Forelimb muscle (tissue), 1 donor: ENCODE results near the gene SCAP. TPM values are rescaled to one million over a fixed set of nuclear protein-coding genes. Genes with fewer than 3 reads are reported as not detected.
"Not testable (repeated sequence)": the region's sequence is repeated elsewhere in the genome, so short reads cannot be mapped to it uniquely, and the experiment has no call there.

Source experiments
- DNase-seq: peaks from one replicate; pipeline ENCODE4 v3.0.0-alpha.2; 2013; ENCODE audit warnings: low read depth
- polyA plus RNA-seq: library from polyadenylated mRNA; unstranded; fragments of 120-200 nt; gene quantifications from one replicate; pipeline ENCODE4 v1.2.1, GENCODE V29; 2013; ENCODE audit not compliant: insufficient read length

SCAP gene
- polyA plus RNA-seq, 1 donor = 40.9 TPM

DNA sequence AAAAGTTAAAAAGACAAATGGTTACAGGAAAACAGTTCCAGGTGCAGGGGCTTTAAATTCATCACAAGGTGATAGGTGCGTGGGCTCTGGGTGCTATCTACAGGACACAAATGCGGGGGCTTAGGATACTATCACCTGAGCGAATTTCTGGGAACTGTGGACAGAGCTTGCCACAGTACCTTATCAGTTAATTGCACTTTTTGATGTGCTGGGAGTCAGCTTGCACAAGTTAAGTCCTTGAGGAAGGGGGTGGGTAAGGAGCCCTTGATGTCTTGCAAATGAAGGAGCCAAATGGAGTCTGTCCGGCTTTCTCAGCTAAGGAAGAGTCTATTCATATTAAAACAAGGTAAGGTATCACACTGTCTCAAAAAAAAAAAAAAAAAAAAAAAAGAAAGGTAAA, 6.0 kb upstream of the SCAP start:
- DNase-seq = not testable (repeated sequence)

DNA sequence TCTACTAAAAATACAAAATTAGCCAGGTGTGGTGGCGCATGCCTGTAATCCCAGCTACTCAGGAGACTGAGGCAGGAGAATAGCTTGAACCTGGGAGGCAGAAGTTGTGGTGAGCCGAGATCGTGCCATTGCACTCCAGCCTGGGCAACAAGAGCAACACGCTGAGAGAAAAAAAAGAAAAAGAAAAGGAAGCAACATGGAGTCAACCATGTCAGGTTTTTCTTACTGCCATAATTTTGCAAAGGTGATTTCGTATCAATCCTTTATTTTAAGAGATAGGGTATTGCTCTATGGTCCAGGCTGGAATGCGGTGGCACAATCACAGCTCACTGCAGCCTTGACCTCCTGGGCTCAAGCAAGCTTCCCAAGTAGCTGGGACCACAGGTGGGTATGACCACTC, 4.5 kb upstream of the SCAP start:
- DNase-seq = not testable (repeated sequence)

DNA sequence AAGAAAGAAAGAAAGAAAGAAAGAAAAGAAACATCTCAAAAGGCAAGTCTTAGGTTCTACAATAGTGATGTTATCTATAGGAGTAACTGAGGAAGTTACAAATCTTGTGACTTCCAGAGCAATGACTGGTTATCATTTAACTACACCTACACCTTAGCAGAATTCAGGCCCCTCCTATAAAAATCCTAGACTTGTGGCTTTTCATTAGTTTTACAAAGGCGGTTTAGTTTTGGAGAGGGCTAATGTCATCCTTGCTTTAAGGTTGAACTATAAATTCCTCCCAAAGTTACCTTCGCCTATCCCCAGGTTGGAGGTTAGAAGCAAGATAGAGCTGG, 4.1 kb upstream of the SCAP start:
- DNase-seq = no peak

DNA sequence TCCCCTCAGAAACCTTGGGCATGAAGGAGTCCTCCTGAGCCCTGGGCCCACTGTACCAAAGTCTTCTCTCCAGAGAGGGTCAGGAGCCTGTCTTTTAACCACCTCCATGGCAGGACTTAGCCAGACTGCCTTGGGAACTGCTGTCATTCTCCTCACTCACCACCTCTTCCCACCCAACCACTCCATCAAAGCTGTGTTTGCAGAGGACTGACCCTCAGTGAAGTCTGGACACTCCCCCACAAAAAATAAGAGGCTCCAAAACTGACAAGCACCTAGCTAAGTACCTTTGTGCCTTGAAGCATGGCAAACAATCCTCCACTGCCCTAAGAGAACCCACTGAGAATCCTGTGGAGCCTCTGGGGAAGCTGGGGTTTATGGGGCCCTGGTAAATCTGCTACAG, 2.3 kb upstream of the SCAP start:
- no peak for DNase-seq

DNA sequence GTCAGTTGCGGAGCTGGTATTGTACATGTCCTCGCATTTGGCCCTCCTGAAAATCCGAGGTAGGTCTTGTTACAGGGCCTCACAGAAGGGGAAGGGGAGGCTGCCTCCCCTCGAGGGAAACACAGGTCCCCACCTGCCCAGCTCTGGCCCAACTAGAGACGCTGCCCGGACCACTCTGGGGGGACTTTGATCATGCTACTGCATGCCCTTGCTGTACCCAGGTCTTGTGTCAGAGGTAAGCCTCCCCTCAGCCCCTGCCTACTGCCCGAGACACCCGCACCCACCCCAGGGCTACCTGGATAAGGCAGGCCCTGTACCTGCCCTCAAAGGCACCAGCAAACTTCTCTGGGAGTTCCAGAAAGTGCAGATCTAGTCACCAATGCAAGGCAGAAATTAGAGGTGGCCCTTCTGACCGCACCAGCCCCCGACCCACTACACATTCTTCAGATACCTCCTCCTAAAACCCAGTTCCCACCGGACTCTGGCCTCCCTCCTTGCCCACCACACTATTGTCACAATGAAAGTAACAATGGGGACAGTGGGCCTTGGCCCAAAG, 981 bp upstream of the SCAP start:
- DNase-seq = no peak

DNA sequence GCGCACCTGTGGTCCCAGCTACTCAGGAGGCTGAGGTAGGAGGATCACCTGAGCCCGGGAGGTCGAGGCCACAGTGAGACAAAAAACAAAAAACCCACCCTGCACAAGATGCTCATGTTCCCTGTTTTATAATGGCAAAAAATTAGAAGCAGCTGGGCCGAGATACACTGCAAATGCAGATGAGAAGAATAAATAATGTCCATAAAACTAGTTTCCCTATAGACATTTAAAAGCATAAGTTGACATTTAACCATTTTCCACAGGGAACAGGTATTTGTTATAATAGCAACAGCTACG, 537 bp upstream of the SCAP start:
- no peak for DNase-seq

DNA sequence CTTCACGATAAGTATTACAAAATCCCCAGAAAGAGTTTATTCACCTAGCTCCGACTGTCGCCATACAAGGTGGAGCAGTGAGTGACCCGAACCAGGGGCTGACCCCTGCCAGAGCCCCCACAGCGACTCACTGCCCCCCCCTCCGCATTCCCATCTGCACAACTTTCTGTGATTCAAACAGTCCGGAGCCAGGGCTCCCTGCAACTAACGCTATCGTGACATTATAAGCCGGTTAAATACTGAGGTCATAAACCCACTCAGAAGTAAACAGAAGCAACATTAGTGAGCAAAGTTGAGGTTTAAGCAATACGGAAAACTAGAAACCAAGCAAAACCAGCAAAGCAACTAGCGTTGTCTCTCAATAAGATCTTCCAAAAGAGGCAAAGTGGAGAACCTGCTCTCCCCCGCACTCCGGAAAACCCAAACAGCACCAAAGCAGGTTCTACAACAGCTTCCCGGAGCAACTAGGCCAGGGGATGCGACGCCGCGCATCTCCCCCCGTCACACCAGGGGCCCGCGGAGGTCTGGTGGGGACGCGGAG, 642 bp downstream of the SCAP start:
- DNase-seq = no peak

DNA sequence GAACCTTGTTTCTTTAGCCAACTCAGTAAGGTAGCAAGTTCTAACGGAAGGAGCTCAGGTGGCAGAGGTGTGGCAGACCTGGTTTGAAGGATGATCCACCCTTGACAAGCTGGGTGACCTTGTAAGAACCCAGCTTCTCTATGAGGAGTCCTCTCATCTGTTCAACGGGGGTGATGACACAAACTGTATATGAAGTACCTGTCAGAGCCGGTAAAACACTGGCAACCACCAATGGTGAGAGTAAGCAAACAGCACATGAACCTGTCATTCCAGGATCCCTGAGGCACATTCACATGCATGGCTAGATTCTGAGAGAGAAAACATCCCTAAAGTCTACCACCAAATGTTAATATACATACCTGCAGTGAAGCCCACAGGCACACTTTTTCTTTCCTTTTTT, 2.4 kb downstream of the SCAP start:
- DNase-seq = no peak

DNA sequence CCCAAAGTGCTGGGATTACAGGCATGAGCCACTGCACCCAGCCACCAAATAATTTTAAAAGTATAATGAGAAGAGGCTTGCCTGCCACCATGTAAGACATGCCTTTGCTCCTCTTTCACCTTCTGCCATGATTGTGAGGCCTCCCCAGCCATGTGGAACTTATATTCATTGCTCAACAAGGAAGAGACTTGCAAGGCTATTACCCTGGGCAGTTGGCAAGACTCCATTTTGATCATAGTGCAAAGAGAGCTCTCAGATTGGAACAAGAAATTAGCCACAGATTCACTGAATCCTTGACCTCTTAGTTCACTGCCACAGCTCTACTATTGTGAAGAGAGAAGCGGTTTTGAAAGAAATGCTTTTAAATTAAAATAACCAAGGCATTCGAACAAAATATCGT, 6.1 kb downstream of the SCAP start:
- DNase-seq = no peak

DNA sequence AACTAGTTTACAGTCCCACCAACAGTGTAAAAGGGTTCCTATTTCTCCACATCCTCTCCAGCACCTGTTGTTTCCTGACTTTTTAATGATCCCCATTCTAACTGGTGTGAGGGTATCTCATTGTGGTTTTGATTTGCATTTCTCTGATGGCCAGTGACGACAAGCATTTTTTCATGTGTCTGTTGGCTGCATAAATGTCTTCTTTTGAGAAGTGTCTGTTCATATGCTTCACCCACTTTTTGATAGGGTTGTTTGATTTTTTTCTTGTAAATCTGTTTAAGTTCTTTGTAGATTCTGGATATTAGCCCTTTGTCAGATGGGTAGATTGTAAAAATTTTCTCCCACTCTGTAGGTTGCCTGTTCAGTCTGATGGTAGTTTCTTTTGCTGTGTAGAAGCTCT, 7.4 kb downstream of the SCAP start:
- not testable (repeated sequence) for DNase-seq

DNA sequence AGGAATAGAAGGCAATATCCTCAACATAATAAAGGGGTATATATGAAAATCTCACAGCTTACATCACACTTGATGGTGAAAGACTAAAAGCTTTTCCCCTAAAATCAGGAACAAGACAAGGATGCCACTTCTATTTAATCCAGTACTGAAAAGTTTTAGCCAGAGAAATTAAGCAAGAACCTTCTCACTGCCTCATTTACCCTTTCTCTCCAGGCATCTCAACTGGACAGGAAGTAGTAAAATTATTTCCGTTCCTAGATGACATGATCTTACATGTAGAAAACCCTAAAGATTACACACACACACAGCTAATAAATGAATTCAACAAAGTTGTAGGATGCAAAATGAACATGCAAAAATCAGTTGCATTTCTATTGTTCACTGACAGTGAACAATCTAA, 11.2 kb downstream of the SCAP start:
- no peak for DNase-seq

DNA sequence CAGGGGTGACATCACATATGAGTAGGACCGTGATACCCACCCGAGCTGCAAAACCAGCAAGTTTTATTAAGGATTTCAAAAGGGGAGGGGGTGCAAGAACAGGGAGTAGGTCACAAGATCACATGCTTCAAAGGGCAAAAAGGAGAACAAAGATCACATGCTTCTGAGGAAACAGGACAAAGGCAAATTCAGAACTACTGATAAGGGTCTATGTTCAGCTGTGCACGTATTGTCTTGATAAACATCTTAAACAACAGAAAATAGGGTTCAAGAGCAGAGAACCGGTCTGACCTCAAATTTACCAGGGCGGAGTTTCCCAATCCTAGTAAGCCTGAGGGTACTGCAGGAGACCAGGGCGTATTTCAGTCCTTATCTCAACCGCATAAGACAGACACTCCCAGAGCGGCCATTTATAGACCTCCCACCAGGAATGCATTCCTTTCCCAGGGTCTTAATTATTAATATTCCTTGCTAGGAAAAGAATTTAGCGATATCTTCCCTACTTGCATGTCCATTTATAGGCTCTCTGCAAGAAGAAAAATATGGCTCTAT, 16.1 kb downstream of the SCAP start:
- DNase-seq = not testable (repeated sequence)

DNA sequence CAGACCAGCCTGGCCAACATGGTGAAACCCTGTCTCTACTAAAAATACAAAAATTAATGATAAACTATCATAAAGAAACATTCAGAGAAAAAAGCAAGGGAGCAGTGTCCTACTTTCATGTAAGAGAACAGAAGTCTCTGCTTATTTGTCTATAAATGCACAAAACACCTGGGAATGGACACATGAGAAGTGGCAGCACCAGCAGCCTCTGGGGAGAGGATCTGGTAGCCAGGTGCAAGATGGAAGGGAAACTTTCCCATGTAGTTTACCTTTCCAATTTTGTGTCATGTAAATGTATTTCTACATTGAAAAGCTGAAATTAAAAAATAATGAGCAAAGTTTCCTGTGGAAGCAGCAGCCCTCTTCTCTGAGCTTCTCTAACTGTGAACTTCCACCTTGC, 18.8 kb downstream of the SCAP start:
- DNase-seq = no peak

DNA sequence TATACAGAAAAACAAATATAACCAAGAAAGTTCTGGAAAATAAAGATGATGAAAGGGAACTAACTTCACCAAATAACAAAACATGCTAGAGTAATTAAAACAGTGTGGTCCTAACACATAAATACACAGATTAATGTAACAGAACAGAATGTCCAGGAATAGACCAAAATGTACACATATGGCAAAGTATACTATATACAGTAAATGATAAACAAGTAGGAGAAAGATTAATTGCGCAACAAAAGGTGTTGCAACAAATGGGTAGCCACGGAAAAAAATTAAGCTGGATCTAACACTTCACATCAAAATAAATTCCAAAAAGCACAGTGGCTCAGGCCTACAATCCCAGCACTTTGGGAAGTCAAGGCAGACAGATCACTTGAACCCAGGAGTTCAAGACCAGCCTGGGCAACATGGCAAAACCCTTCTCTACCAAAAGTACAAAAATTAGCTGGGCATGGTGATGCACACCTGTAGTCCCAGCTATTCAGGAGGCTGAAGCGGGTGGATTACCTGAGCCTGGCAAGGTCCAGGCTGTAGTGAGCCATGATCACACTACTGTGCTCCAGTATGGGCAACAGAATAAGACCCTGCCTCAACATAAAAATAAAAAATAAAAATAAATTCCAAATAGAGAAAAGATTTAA, 19.8 kb downstream of the SCAP start:
- no peak for DNase-seq

DNA sequence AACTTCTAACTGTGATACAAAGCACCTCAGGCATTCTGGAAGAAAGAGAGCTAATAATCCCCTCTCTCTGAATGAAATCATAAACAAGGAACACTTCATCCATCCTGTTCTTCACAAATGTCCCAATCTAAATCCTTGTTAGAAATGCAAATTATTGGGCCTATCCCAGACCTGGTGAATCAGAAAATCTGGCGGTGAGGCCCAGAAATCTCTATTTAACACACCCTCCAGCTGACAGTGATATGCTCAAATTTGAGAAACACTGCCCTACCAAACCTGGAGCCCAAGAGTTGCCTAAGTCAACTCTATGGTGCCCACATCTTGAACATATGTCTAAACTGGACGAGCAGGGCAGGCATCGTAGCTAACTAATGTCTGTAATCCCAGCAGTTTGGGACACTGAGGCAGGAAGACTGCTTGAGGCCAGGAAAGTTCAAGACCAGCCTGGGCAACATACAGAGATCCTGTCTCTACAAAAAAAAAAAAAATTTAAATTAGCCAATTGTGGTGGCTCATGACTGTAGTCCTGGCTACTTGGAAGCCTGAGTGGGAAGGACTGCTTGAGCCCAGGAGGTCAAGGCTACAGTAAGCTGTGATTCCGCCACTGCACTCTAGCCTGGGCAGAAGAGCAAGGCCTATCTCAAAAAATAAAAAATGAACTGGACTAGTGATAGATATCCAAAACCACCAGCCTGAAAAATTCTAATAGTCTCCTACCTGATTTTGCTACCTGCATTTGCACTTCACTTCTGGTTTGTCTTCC, 23.1 kb downstream of the SCAP start:
- no peak for DNase-seq

DNA sequence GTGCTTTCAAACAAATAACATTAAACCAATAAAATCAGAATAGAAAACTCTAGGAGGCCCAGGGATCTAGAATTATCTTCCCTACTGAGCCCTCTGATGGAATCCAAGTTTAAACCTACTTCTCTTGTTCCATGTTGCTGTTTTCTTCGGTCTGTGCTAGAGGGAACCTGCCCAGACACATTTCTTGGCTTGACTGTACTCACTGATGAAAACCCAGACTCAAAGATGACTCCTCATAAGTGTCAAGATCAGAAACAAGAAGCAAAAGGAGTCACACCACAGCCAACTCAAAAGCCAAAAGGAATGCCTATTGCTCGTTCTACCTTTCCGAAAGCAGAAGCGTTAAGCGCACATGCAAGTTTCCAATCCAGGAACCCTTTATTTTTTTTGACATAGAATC, 31.6 kb downstream of the SCAP start:
- DNase-seq = no peak

DNA sequence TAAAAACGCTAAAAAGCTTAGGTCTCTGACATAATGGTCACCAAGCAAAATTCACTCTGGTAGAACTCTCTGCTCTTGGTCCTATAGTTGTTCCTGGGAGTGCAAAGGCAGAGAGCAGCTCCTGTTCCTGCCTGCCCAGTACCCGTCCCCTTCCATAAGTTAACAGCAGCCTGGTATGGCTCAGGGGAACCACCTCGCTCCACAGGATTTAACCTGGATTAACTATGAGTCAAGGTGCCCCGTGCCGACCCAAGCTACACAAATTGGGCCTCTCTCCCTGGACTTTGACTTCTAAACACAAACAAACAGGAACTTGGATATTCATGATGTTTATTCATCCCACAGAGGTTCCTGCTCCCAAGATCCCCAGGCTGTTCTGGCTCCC, 32.1 kb downstream of the SCAP start:
- no peak for DNase-seq

DNA sequence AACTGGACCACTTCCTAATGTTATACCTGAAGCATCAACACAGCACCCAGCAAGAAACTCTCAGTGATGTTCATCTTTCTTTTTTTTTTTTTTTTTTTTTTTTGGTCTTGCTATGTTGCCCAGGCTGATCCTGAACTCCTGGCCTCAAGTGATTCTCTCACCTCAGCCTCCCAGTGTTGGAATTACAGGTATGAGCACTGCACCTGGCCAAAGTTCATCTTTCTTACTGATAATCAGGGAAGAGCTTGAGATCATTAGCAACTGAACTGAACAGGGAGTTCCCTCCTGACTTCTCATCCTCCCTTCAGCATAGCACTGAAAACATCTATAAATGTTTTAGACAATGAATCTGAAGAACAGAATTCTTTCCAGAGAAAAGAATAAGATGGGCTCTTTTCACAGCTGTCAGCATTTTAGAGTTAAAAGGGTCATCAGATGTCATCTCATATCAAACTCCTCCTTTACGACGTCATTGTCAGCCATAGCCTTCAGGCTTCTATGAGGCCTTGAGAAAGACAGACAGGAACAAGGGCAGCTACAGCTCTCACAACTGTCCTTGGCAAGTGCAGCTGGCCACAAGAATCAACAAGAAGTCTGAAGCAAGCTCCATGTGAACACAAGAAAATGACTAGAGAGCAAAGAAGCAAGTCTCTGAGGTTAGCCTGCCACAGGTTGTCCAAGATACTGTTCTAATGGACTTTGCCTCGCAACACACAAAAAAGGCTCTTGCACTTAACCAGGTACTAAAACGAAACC, 33.8 kb downstream of the SCAP start:
- DNase-seq = no peak

DNA sequence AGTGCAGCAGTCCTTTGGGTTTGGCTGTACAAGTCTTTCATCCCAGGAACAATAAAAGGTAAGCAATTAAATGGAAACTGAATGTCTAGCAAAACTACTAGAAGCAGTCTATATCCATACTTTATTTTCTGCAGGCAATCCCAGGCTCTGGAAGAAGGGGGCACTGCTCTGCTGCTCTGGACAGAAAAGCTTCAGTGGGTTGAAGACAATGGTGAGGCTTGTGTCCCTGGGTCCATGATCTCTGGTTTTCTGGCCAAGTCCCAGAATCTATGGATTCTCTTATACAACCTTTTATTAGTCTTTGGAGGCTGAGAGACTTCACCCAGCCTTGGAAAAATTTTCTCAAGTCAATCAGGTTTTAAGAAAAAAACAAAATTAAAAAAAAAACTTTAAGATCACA, 35.6 kb downstream of the SCAP start:
- DNase-seq = no peak

DNA sequence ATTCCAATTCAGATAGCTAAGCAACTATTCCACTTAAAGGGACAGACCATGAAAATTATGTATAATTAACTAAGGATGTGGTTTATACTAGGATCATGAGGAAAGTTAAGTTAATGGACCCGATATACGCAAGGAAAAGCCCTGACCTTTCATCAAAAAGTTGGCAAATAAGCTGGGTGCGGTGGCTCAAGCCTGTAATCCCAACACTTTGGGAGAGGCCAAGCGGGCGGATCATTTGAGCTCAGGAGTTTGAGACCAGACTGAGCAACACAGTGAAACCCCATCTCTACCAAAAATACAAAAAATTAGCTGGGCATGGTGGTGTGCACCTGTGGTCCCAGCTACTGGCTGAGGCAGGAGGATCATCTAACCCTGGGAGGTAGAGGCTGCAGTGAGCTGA, 39.6 kb downstream of the SCAP start:
- no peak for DNase-seq

DNA sequence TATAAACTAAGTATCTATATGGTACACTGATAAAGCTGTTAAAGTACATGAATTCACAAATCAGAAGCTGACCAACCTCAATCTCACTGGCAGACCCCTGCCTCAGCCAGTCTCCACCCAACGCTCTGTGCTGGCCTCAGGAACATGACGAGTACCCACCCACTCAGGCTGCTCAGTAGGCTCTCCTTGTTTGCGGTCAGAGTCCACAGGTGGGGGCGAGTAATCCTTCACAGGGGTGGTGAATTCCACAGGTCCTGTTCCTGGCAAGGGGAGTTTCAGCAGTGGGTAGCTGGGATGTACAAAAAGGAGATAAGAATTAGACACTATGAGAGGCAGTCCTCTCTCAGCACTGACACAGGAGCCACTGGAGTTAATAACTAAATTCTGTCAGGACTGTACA, 40.9 kb downstream of the SCAP start:
- no peak for DNase-seq

DNA sequence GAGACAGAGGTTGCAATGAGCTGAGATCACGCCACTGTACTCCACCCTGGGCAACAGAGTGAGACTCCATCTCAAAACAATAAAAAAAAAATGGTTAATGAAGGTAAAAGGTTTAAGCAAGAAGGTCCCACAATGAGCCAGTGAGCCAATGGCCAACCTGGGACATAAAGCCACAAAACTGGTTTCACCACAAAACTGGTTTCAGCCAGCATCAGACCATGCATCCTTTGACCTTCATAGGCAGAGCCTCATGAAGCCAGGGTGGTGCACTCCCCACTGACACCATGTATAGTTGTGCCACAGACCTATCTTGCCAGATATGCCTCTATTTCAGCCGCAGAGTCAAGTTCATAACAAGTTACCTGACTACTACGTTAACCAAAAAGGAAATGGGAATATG, 41.9 kb downstream of the SCAP start:
- DNase-seq = no peak
